ENCODE data around the gene HNRNPH3. TPM values are rescaled to one million over a fixed set of nuclear protein-coding genes. Genes with fewer than 3 reads are reported as not detected.
A peak's percentile ranks its signal among the peaks of the same experiment; 100 is the strongest.

The HNRNPH3 gene
- total RNA-seq, 1 donor from 2014 or later: 40.4 TPM

GRCh38 chr10:68330852-68331454, 911 bp upstream of the HNRNPH3 start:
- FAIRE-seq (no peak), DNase-seq (ENCODE audit: low spot score in 2 of 2) (no peak)

- FAIRE-seq (no peak), DNase-seq (ENCODE audit: low spot score in 2 of 2) (peak; percentile 45 to 48)
These were observed 594 bp downstream of the HNRNPH3 start, which contains the start of gene PBLD for GRCh38 chr10:68332259-68333057. PBLD (minus strand) TSS chr10:68332928; CDS start chr10:68306844, 26,084 bp downstream.

- FAIRE-seq: no peak
- no peak for DNase-seq (ENCODE audit: low spot score in 2 of 2)
These were observed 1.2 kb downstream of the HNRNPH3 start for GRCh38 chr10:68333058-68333395.

- FAIRE-seq (no peak), DNase-seq (ENCODE audit: low spot score in 2 of 2) (no peak)
These were observed 1.9 kb downstream of the HNRNPH3 start for GRCh38 chr10:68333440-68334431.

GRCh38 chr10:68334672-68335467, 3.0 kb downstream of the HNRNPH3 start:
- DNase-seq (ENCODE audit: low spot score in 2 of 2): no peak
- FAIRE-seq: no peak

- DNase-seq (ENCODE audit: low spot score in 2 of 2) (no peak), FAIRE-seq (no peak)
These were observed 5.0 kb downstream of the HNRNPH3 start for GRCh38 chr10:68336754-68337351.

GRCh38 chr10:68340358-68341080, 8.7 kb downstream of the HNRNPH3 start:
- DNase-seq (ENCODE audit: low spot score in 2 of 2): no peak
- FAIRE-seq: no peak

GRCh38 chr10:68342909-68343516, 11.1 kb downstream of the HNRNPH3 start:
- DNase-seq (ENCODE audit: low spot score in 2 of 2): no peak
- FAIRE-seq: no peak

- no peak for FAIRE-seq
- DNase-seq (ENCODE audit: low spot score in 2 of 2): no peak
These were observed 13.8 kb downstream of the HNRNPH3 start for GRCh38 chr10:68345621-68346020.

GRCh38 chr10:68346774-68347173, 14.9 kb downstream of the HNRNPH3 start:
- FAIRE-seq (no peak), DNase-seq (ENCODE audit: low spot score in 2 of 2) (no peak)

- DNase-seq (ENCODE audit: low spot score in 2 of 2): peak in 1 of 2 donors; percentile 21
- FAIRE-seq: no peak
These were observed 16.4 kb downstream of the HNRNPH3 start for GRCh38 chr10:68348265-68348741.

GRCh38 chr10:68353537-68353936, 21.7 kb downstream of the HNRNPH3 start:
- DNase-seq (ENCODE audit: low spot score in 2 of 2): no peak
- FAIRE-seq: no peak

- FAIRE-seq (peak; percentile 79), DNase-seq (ENCODE audit: low spot score in 2 of 2) (no peak)
These were observed 27.3 kb downstream of the HNRNPH3 start for GRCh38 chr10:68359189-68359588.

GRCh38 chr10:68362590-68362989, 30.7 kb downstream of the HNRNPH3 start:
- no peak for FAIRE-seq

GRCh38 chr10:68364101-68364886, 32.4 kb downstream of the HNRNPH3 start:
- no peak for FAIRE-seq
- DNase-seq (ENCODE audit: low spot score in 2 of 2): no peak

More at GRCh38 chr10:68362590-68362989, 30.7 kb downstream of the HNRNPH3 start:
- DNase-seq (ENCODE audit: low spot score in 2 of 2): no peak

GRCh38 chr10:68365611-68366010, 33.7 kb downstream of the HNRNPH3 start:
- DNase-seq (ENCODE audit: low spot score in 2 of 2) (no peak), FAIRE-seq (no peak)

- no peak for FAIRE-seq
These were observed 34.7 kb downstream of the HNRNPH3 start for GRCh38 chr10:68366600-68366999.

GRCh38 chr10:68367121-68367520, 35.3 kb downstream of the HNRNPH3 start:
- no peak for FAIRE-seq

More at GRCh38 chr10:68366600-68366999, 34.7 kb downstream of the HNRNPH3 start:
- no peak for DNase-seq (ENCODE audit: low spot score in 2 of 2)

More at GRCh38 chr10:68367121-68367520, 35.3 kb downstream of the HNRNPH3 start:
- DNase-seq (ENCODE audit: low spot score in 2 of 2): no peak
